ENCODE results near the gene PCDH9.

- TF ChIP-seq, protein P1, sequence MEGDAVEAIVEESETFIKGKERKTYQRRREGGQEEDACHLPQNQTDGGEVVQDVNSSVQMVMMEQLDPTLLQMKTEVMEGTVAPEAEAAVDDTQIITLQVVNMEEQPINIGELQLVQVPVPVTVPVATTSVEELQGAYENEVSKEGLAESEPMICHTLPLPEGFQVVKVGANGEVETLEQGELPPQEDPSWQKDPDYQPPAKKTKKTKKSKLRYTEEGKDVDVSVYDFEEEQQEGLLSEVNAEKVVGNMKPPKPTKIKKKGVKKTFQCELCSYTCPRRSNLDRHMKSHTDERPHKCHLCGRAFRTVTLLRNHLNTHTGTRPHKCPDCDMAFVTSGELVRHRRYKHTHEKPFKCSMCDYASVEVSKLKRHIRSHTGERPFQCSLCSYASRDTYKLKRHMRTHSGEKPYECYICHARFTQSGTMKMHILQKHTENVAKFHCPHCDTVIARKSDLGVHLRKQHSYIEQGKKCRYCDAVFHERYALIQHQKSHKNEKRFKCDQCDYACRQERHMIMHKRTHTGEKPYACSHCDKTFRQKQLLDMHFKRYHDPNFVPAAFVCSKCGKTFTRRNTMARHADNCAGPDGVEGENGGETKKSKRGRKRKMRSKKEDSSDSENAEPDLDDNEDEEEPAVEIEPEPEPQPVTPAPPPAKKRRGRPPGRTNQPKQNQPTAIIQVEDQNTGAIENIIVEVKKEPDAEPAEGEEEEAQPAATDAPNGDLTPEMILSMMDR (IDR thresholded peaks at IDR 0.05), result no peak
- TF ChIP-seq POLR2AphosphoS5 (IDR thresholded peaks at IDR 0.05), result no peak
- TF ChIP-seq POLR2A (IDR thresholded peaks at IDR 0.05), result no peak
Measured at GRCh38 chr13:66359910-66360552, 870.1 kb downstream of the PCDH9 start.

Measured in upper lobe of left lung (tissue), 4 donors.